ENCODE data around the gene ZNF385B. TPM values are rescaled to one million over a fixed set of nuclear protein-coding genes. Genes with fewer than 3 reads are reported as not detected.

Gene ZNF385B
- total RNA-seq, 1 donor from 2014 or later: 0.11 TPM

- H3K36me3 Mint-ChIP-seq: no peaks in the 10 kb centered on the region
- H3K4me3 Mint-ChIP-seq: no peak overlapping the region
- DNase-seq (ENCODE audit: low spot score in 2 of 2, unreplicated experiment in 2 of 2): no peak
- TF ChIP-seq, protein P1, sequence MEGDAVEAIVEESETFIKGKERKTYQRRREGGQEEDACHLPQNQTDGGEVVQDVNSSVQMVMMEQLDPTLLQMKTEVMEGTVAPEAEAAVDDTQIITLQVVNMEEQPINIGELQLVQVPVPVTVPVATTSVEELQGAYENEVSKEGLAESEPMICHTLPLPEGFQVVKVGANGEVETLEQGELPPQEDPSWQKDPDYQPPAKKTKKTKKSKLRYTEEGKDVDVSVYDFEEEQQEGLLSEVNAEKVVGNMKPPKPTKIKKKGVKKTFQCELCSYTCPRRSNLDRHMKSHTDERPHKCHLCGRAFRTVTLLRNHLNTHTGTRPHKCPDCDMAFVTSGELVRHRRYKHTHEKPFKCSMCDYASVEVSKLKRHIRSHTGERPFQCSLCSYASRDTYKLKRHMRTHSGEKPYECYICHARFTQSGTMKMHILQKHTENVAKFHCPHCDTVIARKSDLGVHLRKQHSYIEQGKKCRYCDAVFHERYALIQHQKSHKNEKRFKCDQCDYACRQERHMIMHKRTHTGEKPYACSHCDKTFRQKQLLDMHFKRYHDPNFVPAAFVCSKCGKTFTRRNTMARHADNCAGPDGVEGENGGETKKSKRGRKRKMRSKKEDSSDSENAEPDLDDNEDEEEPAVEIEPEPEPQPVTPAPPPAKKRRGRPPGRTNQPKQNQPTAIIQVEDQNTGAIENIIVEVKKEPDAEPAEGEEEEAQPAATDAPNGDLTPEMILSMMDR (IDR thresholded peaks at IDR 0.05; ENCODE audit: unreplicated experiment): no peak
- H3K27ac Mint-ChIP-seq: no peak overlapping the region
- H3K4me1 Mint-ChIP-seq: peaks cover 10% of the 10 kb centered on the region
- H3K9me3 Mint-ChIP-seq: no peaks in the 10 kb centered on the region
- no peaks in the 10 kb centered on the region for H3K27me3 Mint-ChIP-seq (ENCODE audit: low read depth)
Measured at GRCh38 chr2:179584760-179585159, 276.7 kb downstream of the ZNF385B start.

DNA sequence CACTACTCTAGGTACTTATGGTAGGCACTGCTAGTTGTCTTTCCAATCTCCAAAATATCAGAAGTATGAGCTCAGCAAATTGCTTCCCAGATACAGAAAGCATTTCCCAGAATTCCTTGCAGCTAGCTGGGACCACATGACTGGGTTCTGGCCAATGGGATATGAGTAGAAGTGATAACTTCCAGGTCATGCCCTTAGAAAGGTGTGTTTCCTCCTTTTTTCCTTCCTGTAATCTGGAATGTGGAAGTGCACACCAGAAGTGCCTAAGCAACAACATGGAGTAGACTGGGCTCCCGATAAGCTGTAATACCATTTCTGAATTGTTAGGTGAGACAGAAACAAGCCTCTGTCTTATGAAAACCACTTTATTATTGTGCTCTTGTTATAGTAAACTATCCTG lies 279.8 kb downstream of the ZNF385B start:
- H3K27ac Mint-ChIP-seq: no peak overlapping the region
- H3K27me3 Mint-ChIP-seq (ENCODE audit: low read depth): no peaks in the 10 kb centered on the region
- H3K36me3 Mint-ChIP-seq: no peaks in the 10 kb centered on the region
- H3K4me3 Mint-ChIP-seq: no peak overlapping the region
- no peak for DNase-seq (ENCODE audit: low spot score in 2 of 2, unreplicated experiment in 2 of 2)
- H3K4me1 Mint-ChIP-seq: no peaks in the 10 kb centered on the region
- H3K9me3 Mint-ChIP-seq: no peaks in the 10 kb centered on the region
- TF ChIP-seq, protein P1 (IDR thresholded peaks at IDR 0.05; ENCODE audit: unreplicated experiment): no peak

DNA sequence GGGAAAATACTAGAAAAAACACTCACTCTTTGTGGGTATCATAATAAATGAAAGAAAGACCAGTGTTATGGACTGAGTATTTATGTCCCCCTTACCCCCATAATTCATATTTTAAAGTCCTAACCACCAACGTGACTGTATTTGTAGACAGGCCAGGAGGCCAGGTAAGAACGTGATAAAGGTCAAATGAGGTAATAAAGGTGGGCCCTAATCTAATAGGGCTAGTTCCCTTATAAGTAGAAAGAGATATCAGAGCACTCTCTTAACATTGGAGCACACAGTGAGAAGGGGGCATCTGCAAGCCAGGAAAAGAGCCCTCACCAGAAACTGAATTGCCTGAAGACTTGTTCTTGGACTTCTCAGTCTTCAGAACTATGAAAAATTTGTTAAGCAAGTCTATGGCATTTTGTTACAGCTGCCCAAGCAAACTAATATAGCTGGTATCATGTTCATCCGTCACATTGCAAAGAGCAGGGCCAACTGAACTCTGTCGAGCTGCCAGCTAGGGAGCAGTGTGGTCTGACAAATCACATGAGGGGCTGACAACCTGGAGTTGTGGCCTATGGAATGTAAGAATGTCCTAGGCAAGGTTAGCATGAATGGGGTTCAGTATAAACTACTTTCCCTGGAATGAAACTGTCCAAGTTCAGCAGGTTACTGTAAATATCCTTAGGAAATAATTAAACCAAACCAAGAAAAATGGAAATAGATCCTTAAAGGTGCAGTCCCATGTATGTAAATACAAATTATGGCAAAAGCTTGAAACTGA lies 280.9 kb downstream of the ZNF385B start:
- Mint-ChIP-seq H3K9me3 (no peaks in the 10 kb centered on the region), H3K4me1 (no peaks in the 10 kb centered on the region), H3K27ac (no peak overlapping the region), H3K4me3 (no peak overlapping the region), H3K27me3 (ENCODE audit: low read depth) (no peaks in the 10 kb centered on the region), H3K36me3 (no peaks in the 10 kb centered on the region)
- TF ChIP-seq, protein P1 (IDR thresholded peaks at IDR 0.05; ENCODE audit: unreplicated experiment): no peak
- DNase-seq (ENCODE audit: low spot score in 2 of 2, unreplicated experiment in 2 of 2): no peak

DNA sequence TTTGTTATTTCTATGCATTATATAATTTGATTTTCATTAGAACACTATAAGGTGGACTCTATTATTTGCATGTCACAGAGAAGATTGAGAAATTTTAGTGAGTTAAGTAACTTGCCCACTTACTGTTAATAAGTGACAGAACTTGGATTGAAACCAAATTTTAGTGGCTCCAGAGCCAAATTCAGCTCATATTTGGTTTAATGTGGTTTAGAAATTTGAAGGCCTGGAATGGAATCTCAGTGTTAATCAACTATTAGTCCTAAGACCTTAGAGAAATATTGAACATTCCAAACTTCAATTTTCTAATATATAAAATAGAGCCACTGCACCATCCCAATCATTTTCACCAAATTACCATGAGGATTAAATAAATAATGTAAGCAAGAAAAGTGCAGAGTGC lies 281.6 kb downstream of the ZNF385B start:
- no peaks in the 10 kb centered on the region for H3K4me1 Mint-ChIP-seq
- no peaks in the 10 kb centered on the region for H3K9me3 Mint-ChIP-seq
- H3K4me3 Mint-ChIP-seq: no peak overlapping the region
- TF ChIP-seq, protein P1 (IDR thresholded peaks at IDR 0.05; ENCODE audit: unreplicated experiment): no peak
- no peak for DNase-seq (ENCODE audit: low spot score in 2 of 2, unreplicated experiment in 2 of 2)
- no peak overlapping the region for H3K27ac Mint-ChIP-seq
- H3K36me3 Mint-ChIP-seq: no peaks in the 10 kb centered on the region
- H3K27me3 Mint-ChIP-seq (ENCODE audit: low read depth): no peaks in the 10 kb centered on the region

- no peak for DNase-seq (ENCODE audit: low spot score in 2 of 2, unreplicated experiment in 2 of 2)
- peaks cover 7% of the 10 kb centered on the region for H3K4me1 Mint-ChIP-seq
- H3K4me3 Mint-ChIP-seq: no peak overlapping the region
- no peaks in the 10 kb centered on the region for H3K36me3 Mint-ChIP-seq
- TF ChIP-seq, protein P1 (IDR thresholded peaks at IDR 0.05; ENCODE audit: unreplicated experiment): no peak
- no peaks in the 10 kb centered on the region for H3K27me3 Mint-ChIP-seq (ENCODE audit: low read depth)
- no peaks in the 10 kb centered on the region for H3K9me3 Mint-ChIP-seq
- no peak overlapping the region for H3K27ac Mint-ChIP-seq
Measured at GRCh38 chr2:179578171-179578916, 283.1 kb downstream of the ZNF385B start.
